H9 (cell line): ENCODE measurements around the gene POU2AF1. TPM values are rescaled to one million over a fixed set of nuclear protein-coding genes. Genes with fewer than 3 reads are reported as not detected.

Experiments
- DNase-seq: peaks from one replicate; pipeline ENCODE4 v3.0.0-alpha.2; 2017
- H2AFZ ChIP-seq: one replicate; pipeline ENCODE4 v1.6.1; 2013; ENCODE audit warnings: mild to moderate bottlenecking, low read length, control low read depth, moderate library complexity
- H2AK5ac ChIP-seq: 2 replicates; pipeline ENCODE4 v1.6.1; 2013; ENCODE audit warnings: low read length, control low read depth, mixed read lengths; ENCODE audit not compliant: insufficient read length
- H2BK120ac ChIP-seq: one replicate; pipeline ENCODE4 v1.6.1; 2013; ENCODE audit warnings: low read depth, mild to moderate bottlenecking, low read length, control low read depth, inconsistent platforms; ENCODE audit not compliant: poor library complexity, severe bottlenecking
- H2BK12ac ChIP-seq: 2 replicates; pipeline ENCODE4 v1.6.1; 2013; ENCODE audit warnings: low read length, control low read depth, mixed read lengths, low read depth; ENCODE audit not compliant: insufficient read length
- H2BK15ac ChIP-seq: 2 replicates; pipeline ENCODE4 v1.6.1; 2013; ENCODE audit warnings: low read depth, low read length, control low read depth
- H2BK20ac ChIP-seq: one replicate; pipeline ENCODE4 v1.6.1; 2013; ENCODE audit warnings: low read depth, mild to moderate bottlenecking, low read length, control low read depth, inconsistent platforms; ENCODE audit not compliant: poor library complexity, severe bottlenecking
- H2BK5ac ChIP-seq: 2 replicates; pipeline ENCODE4 v1.6.1; 2013; ENCODE audit warnings: low read length, control low read depth, mixed read lengths; ENCODE audit not compliant: insufficient read length
- H3K14ac ChIP-seq: 2 replicates; pipeline ENCODE4 v1.6.1; 2013; ENCODE audit warnings: low read length, control low read depth; ENCODE audit not compliant: insufficient read depth
- H3K18ac ChIP-seq: 2 replicates; pipeline ENCODE4 v1.6.1; 2013; ENCODE audit warnings: low read depth, mild to moderate bottlenecking, mixed read lengths, low read length, control low read depth; ENCODE audit not compliant: insufficient read length
- H3K23ac ChIP-seq: 2 replicates; pipeline ENCODE4 v1.6.1; 2013; ENCODE audit warnings: low read length, control low read depth, mixed read lengths, low read depth; ENCODE audit not compliant: insufficient read length
- H3K23me2 ChIP-seq: 2 replicates; pipeline ENCODE4 v1.6.1; 2013; ENCODE audit warnings: low read depth, mild to moderate bottlenecking, mixed read lengths, low read length, control low read depth; ENCODE audit not compliant: insufficient read length, poor library complexity, severe bottlenecking
- H3K27ac ChIP-seq: 2 replicates; pipeline ENCODE4 v1.5.1; 2013; ENCODE audit warnings: low read length, control low read depth, mixed read lengths, low read depth; ENCODE audit not compliant: insufficient read length
- H3K27me3 ChIP-seq: 2 replicates; pipeline ENCODE4 v1.6.1; 2013; ENCODE audit warnings: low read length, control low read depth, inconsistent platforms; ENCODE audit not compliant: insufficient read depth
- H3K4ac ChIP-seq: 2 replicates; pipeline ENCODE4 v1.6.1; 2013; ENCODE audit warnings: low read depth, mild to moderate bottlenecking, control low read depth, inconsistent platforms, low read length, moderate library complexity
- H3K4me1 ChIP-seq: 2 replicates; pipeline ENCODE4 v1.6.1; 2013; ENCODE audit warnings: low read length, control low read depth, inconsistent platforms; ENCODE audit not compliant: insufficient read depth
- H3K4me2 ChIP-seq: 2 replicates; pipeline ENCODE4 v1.6.1; 2013; ENCODE audit warnings: low read length, control low read depth, mixed read lengths; ENCODE audit not compliant: insufficient read length, insufficient read depth
- H3K56ac ChIP-seq: 2 replicates; pipeline ENCODE4 v1.6.1; 2013; ENCODE audit warnings: low read depth, mild to moderate bottlenecking, mixed read lengths, low read length, control low read depth; ENCODE audit not compliant: insufficient read length
- H3K79me1 ChIP-seq: 2 replicates; pipeline ENCODE4 v1.6.1; 2013; ENCODE audit warnings: low read depth, mild to moderate bottlenecking, moderate library complexity, low read length, control low read depth, inconsistent platforms; ENCODE audit not compliant: insufficient read depth, poor library complexity, severe bottlenecking
- H3K79me2 ChIP-seq: 2 replicates; pipeline ENCODE4 v1.6.1; 2013; ENCODE audit warnings: low read length, control low read depth, inconsistent platforms; ENCODE audit not compliant: insufficient read depth
- H3K9ac ChIP-seq: 2 replicates; pipeline ENCODE4 v1.6.1; 2013; ENCODE audit warnings: low read length, control low read depth, mixed read lengths; ENCODE audit not compliant: insufficient read length; ENCODE audit errors: extremely low read depth
- H3K9me3 ChIP-seq: one replicate; pipeline ENCODE4 v1.6.1; 2013; ENCODE audit warnings: low read depth, low read length, inconsistent platforms; ENCODE audit not compliant: control insufficient read depth
- H3T11ph ChIP-seq: one replicate; pipeline ENCODE4 v1.6.1; 2013; ENCODE audit warnings: mild to moderate bottlenecking, low read length, control low read depth, inconsistent platforms
- H4K20me1 ChIP-seq: one replicate; pipeline ENCODE4 v1.6.1; 2013; ENCODE audit not compliant: control insufficient read depth, insufficient read length, insufficient read depth
- H4K5ac ChIP-seq: 2 replicates; pipeline ENCODE4 v1.6.1; 2013; ENCODE audit warnings: low read depth, mild to moderate bottlenecking, mixed read lengths, low read length, control low read depth; ENCODE audit not compliant: insufficient read length
- H4K8ac ChIP-seq: replicated peaks from 2 replicates; pipeline ENCODE4 v1.6.1; 2013; ENCODE audit warnings: low read length, control low read depth, mixed read lengths, low read depth; ENCODE audit not compliant: insufficient read length
- H4K91ac ChIP-seq: 2 replicates; pipeline ENCODE4 v1.6.1; 2013; ENCODE audit warnings: low read depth, mild to moderate bottlenecking, moderate library complexity, mixed read lengths, low read length, control low read depth; ENCODE audit not compliant: insufficient read length
- H3K27ac Mint-ChIP-seq, 3 experiments: 2 replicates in 2 of 3; 3 replicates in 1 of 3; pipeline ENCODE4 v1.8.0; 2020 to 2021; ENCODE audit warnings: mixed read lengths in 3 of 3, mild to moderate bottlenecking in 1 of 3, moderate library complexity in 1 of 3
- H3K27me3 Mint-ChIP-seq: 2 replicates; pipeline ENCODE4 v1.8.0; 2021; ENCODE audit warnings: low read depth, mild to moderate bottlenecking, moderate library complexity, mixed read lengths
- H3K36me3 Mint-ChIP-seq, 3 experiments: 2 replicates in 2 of 3; 3 replicates in 1 of 3; pipeline ENCODE4 v1.8.0; 2020 to 2021; ENCODE audit warnings: low read depth in 3 of 3, mixed read lengths in 3 of 3; ENCODE audit not compliant: insufficient read depth in 1 of 3
- H3K4me1 Mint-ChIP-seq, 2 experiments: 2 replicates each; pipeline ENCODE4 v1.8.0; 2020; ENCODE audit warnings: mixed read lengths in 2 of 2
- H3K4me3 Mint-ChIP-seq, 2 experiments: 2 replicates in 1 of 2; 3 replicates in 1 of 2; pipeline ENCODE4 v1.8.0; 2020 to 2021; ENCODE audit warnings: mild to moderate bottlenecking in 2 of 2, mixed read lengths in 2 of 2, moderate library complexity in 1 of 2
- H3K9me3 Mint-ChIP-seq, 2 experiments: 2 replicates in 1 of 2; 3 replicates in 1 of 2; pipeline ENCODE4 v1.8.0; 2020; ENCODE audit warnings: mild to moderate bottlenecking in 2 of 2, mixed read lengths in 2 of 2, moderate library complexity in 1 of 2
- CTCF ChIP-seq: fragments of 200-600 bp; sonication (generic); conservative IDR thresholded peaks from 3 replicates; pipeline ENCODE4 v1.8.0; 2021; ENCODE audit warnings: antibody characterized with exemption, mild to moderate bottlenecking
- WGBS: extraction: QIAGEN DNeasy Blood & Tissue Kit; methylation state at CpG from one replicate; pipeline ENCODE4 v1.1.7; 2013; ENCODE audit warnings: missing lambda C conversion rate, low lambda C conversion rate, mixed read lengths; ENCODE audit not compliant: insufficient read length; ENCODE audit errors: extremely low coverage; 5-methylcytosine and 5-hydroxymethylcytosine counted together
- total RNA-seq: library from RNA; stranded (reverse); gene quantifications from 2 replicates; pipeline ENCODE4 v1.2.1, GENCODE V29; 2021

POU2AF1 gene
- total RNA-seq, 1 experiment from 2014 or later: not detected

- no peaks in the 10 kb centered on the region for H3K36me3 Mint-ChIP-seq
- Histone ChIP-seq H3K27me3 (no peaks in the 10 kb centered on the region), H3K9me3 (no peaks in the 10 kb centered on the region), H3K56ac (no peak overlapping the region), H3K79me1 (no peaks in the 10 kb centered on the region), H2AFZ (no peak overlapping the region), H3K4ac (no peak overlapping the region), H3K27ac (no peak overlapping the region), H3K23ac (no peak overlapping the region), H3T11ph (no peak overlapping the region), H3K4me1 (no peaks in the 10 kb centered on the region), H2BK120ac (no peak overlapping the region), H2AK5ac (no peak overlapping the region), H2BK15ac (no peak overlapping the region), H4K8ac (no peak overlapping the region), H4K20me1 (no peaks in the 10 kb centered on the region), H3K9ac (no peak overlapping the region), H4K91ac (no peak overlapping the region), H2BK20ac (no peak overlapping the region), H3K79me2 (no peaks in the 10 kb centered on the region), H3K4me2 (no peak overlapping the region), H4K5ac (no peak overlapping the region), H2BK5ac (no peak overlapping the region), H2BK12ac (no peak overlapping the region), H3K14ac (no peak overlapping the region), H3K23me2 (no peaks in the 10 kb centered on the region), H3K18ac (no peak overlapping the region)
- WGBS: no CpG with 5 or more reads among the region's 3 CpGs
- no peak overlapping the region; a peak in 1 of 7 replicates for H3K27ac Mint-ChIP-seq
- no peaks in the 10 kb centered on the region; the same call in 1 of the 2 replicates for H3K27me3 Mint-ChIP-seq
- no peaks in the 10 kb centered on the region; a peak in 1 of 5 replicates for H3K9me3 Mint-ChIP-seq
- no peak for DNase-seq
- H3K4me1 Mint-ChIP-seq: no peaks in the 10 kb centered on the region
- no peak overlapping the region for H3K4me3 Mint-ChIP-seq
- no peak for TF ChIP-seq CTCF
Observed at GRCh38 chr11:111403051-111403726, 24.1 kb upstream of the POU2AF1 start.
